Caki2 (cell line): ENCODE data around the gene PPP1CB. TPM values are rescaled to one million over a fixed set of nuclear protein-coding genes. Genes with fewer than 3 reads are reported as not detected.

Source experiments
- DNase-seq: peaks from one replicate; pipeline ENCODE4 v3.0.0-alpha.2; 2015; ENCODE audit warnings: low read depth
- in situ Hi-C: cut with HindIII; loops from 2 replicates; pipeline ENCODE4 v1.10.0; 2016; ENCODE audit warnings: low sequenced_read_pairs, low pct_unique_long_range_greater_than_20kb, mixed read lengths
- total RNA-seq: library from RNA; depleted of rRNA; stranded (reverse); fragments of >200 nt; shearing (Covaris generic); gene quantifications from 2 replicates; pipeline ENCODE4 v1.2.3, GENCODE V29; 2014; ENCODE audit warnings: low replicate concordance; rRNA removed

PPP1CB gene
- total RNA-seq, 1 experiment from 2014 or later = 127 TPM

DNA sequence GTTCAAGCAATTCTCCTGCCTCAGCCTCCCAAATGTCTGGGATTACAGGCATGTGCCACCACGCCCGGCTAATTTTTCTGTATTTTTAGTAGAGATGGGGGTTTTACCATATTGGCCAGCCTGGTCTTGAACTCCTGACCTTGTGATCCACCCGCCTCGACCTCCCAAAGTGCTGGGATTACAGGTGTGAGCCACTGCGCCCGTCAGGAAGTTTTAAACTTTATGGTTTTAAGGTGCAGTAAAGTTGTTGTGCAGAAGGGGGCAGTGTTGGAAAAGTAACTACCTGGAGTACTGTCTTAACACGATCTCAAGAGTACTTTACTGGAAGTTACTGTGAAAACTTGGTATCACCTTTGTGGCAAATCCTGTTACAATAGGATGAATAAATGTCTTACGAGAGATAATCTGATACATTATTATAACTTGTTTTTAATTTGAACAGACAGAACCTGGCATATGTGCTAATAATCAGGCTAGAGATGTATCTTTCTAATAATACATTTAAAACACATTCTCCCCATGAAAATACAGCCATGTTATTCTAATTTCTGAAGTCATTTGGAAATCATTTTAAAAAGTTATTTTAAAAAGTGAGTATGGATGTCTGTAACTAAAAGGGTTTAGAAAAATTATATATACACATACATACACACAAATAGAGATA, 69.8 kb downstream of the PPP1CB start:
- in situ Hi-C loops = no loop called here
- DNase-seq = peak; percentile 72

DNA sequence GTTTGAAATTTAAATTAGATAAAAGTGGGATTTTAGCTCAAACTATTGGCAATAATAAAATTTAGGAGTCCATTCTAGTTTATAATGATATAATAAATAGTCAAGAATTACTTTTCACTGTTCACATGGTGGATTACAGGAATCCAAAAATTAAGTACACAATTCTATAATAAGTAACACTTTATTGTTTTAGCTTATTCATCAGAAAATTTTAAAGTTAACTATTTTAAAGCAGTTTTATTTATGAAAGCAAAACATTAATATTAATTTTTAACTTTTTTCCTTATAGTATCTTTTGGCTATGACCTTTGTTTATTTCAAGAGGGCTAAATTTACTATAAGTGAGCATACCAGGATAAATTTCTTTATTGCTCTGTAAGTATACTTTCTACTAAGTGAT, 70.4 kb downstream of the PPP1CB start:
- in situ Hi-C loops = no loop called here
- no peak for DNase-seq

DNA sequence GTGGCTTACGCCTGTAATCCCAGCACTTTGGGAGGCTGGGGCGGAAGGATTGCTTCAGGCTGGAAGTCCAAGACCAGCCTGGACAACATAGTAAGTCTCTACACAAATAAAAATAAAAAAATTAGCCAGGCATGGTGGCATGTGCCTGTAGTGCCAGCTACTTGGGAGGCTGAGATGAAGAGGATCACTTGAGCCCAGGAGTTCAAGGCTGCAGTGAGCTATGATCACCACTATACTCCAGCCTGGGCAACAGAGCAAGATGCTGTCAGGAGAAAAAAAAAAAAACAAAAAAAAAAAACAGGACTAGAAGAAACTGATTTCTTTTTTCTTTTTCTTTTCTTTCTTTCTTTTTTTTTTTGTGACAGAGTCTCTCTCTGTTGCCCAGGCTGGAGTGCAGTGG, 72.6 kb downstream of the PPP1CB start:
- DNase-seq = no peak
- in situ Hi-C loops = no loop called here

GRCh38 chr2:28824870-28825269, 73.2 kb downstream of the PPP1CB start:
- DNase-seq = no peak
- in situ Hi-C loops = no loop called here

DNA sequence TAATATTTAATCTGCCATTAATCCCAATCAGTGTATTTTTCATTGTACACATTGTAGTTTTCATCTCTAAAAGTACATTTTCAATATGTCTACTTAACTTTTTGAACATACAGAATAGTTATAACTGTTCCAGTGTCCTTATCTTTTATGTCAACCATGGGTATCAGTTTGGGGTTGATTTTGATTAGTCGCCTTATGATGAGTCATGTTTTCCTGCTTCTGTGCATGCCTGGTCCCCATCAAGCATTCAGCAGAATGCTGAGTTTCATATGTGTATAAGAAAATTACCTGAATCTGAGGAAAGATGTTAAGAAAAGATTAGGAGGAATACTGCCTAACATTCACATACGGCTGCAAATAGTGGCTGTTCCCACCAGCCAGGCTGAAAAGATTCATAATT, 76.8 kb downstream of the PPP1CB start:
- in situ Hi-C loops = no loop called here
- DNase-seq = no peak

DNA sequence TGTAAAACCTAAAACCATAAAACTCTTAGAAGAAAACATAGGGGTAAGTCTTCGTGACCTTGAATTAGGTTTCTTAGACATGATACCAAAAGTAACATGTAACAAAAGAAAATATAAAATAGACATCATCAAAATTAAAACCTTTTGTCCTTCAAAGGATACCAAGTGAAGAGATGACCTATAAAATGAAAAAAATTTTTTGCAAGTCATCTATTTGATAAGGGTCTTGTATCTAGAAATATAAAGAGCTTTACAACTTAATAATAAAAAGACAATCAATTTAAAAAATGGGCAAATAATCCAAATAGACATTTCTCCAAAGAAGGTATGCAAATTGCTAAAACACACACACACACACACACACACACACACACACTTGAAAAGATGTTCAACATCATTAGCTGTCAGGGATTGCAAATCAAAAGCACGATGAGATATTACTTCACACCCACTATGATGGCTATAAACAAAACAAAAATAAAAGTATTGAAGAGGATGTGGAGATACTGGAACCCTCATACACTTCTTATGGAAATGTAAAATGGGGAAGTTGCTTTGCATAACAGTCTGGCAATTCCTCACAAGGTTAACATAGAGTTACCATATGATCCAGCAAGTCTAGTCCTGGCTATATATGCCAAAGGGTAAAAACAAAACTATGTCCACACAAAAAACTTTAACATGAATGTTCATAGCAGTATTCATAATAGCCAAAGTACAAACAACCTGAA, 82.3 kb downstream of the PPP1CB start:
- in situ Hi-C loops = no loop called here
- DNase-seq = no peak

GRCh38 chr2:28835781-28836180, 84.2 kb downstream of the PPP1CB start:
- in situ Hi-C loops = no loop called here
- no peak for DNase-seq

DNA sequence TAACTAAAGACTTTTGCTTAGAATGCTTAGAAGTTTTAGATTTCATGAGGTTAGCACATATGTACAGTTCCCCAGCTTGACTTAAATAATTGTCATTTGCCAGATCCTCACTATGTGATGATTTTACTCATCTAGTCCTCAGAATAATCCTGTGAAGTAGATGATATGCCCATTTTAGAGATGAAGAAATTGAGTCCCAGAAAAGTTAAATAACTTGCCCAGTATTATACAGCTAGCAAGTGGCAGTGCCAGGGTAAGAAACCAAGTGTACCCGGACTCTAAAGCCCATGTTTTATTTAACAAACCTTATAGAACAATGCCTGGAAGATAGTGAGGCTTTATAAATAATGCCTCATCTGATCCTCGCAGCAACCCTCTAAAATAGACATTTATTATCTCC, 87.3 kb downstream of the PPP1CB start:
- no peak for DNase-seq
- in situ Hi-C loops = no loop called here

DNA sequence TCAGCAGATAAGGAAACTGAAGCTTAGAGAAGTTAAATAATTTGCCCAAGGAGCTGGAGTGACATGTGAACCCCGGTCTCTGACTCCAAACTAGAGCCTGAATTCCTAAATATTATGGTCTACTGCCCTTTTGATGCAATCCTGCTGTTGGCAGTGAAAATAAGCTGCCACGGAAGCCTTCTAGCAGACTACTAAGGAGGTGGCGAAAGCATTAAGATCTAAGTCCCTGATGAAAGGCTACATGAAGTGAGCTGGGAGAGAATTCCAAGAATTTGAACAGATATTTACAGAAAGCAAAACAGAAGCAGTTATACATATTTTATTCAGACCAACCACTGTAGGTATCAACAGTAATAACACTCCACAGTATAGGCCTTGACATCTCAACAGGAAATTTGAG, 90.4 kb downstream of the PPP1CB start:
- in situ Hi-C loops = no loop called here
- DNase-seq = no peak

Other genes starting within 250 kb of the PPP1CB start
- 0.10 TPM in 1 of 2 replicates, not detected in the other for gene SPDYA, start 59.0 kb downstream of the PPP1CB start, total RNA-seq
- 19.7 and 23.1 TPM in 2 replicates for gene TRMT61B, start 118.5 kb downstream of the PPP1CB start, total RNA-seq
- gene WDR43, start 142.8 kb downstream of the PPP1CB start, total RNA-seq = 53.8 and 69.9 TPM in 2 replicates
- not detected in 2 replicates for gene TOGARAM2, start 229.5 kb downstream of the PPP1CB start, total RNA-seq